ENCODE results near the gene SERPINB12.
A peak's percentile ranks its signal among the peaks of the same experiment; 100 is the strongest.

Gene SERPINB12

GRCh38 chr18:63551769-63552168 is 9.6 kb downstream of the SERPINB12 start:
- no peak for DNase-seq (ENCODE audit: low read depth in 2 of 2)

DNA sequence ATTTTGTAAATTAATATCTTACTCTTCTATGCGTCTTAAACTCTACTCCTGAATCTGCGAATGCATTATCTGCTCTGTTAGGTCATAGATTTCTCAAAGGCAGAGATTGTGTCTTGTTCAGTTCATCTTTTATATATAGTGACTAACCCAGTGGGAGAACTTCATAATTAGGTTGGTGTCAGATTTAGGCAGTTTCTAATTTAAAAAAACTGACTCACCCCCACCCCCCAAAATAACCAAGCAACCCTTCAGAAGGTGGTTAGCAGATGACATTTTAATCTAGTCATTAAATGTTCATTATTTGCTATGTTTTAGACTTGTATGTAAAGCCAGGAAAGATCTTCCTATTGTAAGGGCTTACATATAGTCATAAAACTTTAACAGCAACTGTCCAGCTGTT is 10.4 kb downstream of the SERPINB12 start:
- DNase-seq (ENCODE audit: low read depth in 2 of 2): no peak

DNA sequence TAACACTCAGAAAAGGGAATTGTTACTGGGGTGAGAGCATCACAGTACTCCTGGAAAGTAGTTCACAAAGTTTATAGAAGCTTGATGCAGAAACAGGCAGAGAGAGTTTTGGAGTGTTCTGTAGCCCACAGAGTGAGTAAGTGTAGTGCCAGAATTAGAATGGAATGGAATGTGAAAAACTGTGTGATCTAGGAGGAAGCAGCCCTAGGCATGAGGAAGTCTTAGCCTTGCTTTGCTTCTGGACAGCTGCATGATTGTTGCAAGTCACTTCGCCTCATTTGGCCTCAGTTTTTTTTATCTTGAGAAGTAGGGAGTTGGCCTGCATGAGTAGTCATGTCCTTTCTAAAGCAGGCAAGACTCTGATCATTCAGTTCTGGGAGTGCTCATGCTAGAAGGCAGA is 10.9 kb downstream of the SERPINB12 start:
- peak; percentile 84 to 87 for DNase-seq (ENCODE audit: low read depth in 2 of 2)

DNA sequence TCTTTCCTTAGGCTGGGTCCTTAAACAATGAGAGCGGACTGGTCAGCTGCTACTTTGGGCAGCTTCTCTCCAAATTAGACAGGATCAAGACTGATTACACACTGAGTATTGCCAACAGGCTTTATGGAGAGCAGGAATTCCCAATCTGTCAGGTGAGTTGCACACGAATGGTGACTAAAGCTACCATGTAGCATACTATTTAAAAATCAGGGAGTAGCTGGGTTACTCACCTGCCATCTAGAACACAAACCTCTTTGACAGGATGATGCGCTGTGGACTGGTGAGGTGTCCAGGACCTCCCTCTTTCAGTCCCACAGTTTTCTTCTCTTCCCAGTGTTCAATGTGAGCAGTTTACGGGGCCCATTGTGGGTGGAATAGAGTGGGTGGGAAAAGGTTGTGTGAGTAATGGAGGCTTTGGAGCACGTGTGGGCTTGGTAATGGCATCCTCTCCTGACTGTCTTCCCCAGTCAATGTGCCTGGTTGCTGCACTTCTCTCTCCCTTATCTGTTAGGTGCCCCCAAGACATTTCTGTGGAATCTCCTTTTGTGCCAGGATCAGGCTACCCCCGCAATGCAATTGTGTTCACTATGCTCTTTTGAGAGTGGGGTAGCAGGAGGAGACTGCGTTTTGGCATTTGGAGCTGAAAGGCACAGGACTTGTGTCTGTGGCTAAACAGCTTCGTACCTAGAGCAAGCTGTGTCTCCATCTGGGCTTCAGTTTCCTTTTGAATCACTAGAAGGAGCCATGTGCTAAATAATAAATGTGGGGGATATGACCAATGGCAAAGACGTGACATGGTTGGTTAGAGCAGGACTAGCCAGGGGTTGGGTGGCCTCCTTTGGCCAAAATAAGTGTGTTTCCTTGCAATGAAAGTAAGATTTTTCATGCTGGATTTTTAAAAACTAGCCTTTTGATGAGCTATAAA is 17.7 kb downstream of the SERPINB12 start:
- DNase-seq (ENCODE audit: low read depth in 2 of 2): no peak

GRCh38 chr18:63562284-63562683 is 20.1 kb downstream of the SERPINB12 start:
- DNase-seq (ENCODE audit: low read depth in 2 of 2): no peak

DNA sequence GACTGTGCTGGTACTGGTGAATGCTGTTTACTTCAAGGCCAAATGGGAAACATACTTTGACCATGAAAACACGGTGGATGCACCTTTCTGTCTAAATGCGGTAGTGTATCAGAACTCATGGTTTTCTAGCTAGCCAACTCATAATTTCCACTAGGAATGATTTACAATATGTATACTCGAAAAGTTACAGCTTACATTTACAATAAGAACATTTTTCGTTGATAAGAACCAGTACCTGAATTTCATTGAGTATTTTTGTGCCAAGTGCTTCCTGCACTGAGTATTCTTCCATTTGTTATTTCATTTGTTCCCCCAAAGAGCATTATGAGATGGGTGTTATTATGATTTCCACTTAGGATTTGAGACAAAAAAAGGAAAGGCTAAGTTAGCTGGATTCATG is 21.9 kb downstream of the SERPINB12 start:
- DNase-seq (ENCODE audit: low read depth in 2 of 2): no peak

DNA sequence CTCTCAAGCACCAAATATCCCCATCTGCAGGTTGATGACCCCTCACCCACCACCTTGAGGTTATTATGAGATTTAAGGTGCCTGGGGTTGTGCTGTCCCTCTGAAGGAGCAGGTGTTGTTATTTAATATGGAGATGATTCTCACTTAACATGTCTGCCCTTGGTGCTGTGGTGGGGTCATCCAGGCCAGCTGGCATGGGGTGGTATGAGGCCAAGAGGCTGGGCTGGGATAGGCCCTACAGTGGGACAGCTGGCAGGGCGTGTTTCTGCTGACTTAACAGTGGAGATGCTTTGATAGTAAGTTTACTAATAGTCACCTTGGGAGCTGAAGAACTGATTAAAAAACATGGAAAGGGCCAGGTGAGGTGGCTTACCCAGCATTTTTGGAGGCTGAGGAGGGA is 22.4 kb downstream of the SERPINB12 start:
- DNase-seq (ENCODE audit: low read depth in 2 of 2): no peak

DNA sequence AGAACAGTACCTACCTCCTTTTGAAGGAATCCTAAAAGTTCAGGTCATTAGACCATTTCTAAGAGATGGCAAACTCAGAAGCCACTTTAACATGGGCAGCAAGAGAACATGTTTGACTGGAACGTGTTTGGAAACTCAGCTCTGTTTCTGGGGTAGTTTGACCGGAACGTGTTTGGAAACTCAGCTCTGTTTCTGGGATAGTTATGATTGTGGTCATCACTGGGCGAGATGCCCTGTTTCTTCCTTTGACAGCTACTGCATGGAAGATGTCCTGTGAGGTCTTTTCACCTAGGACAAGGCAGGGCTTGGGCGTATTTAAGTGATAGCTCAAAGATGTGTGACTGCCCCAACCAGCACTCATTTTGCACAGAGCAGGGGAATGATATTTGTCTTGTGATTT is 25.1 kb downstream of the SERPINB12 start:
- DNase-seq (ENCODE audit: low read depth in 2 of 2): no peak

- DNase-seq (ENCODE audit: low read depth in 2 of 2): no peak
These were observed 25.7 kb downstream of the SERPINB12 start for GRCh38 chr18:63567825-63568224.

GRCh38 chr18:63570721-63571120 is 28.6 kb downstream of the SERPINB12 start:
- no peak for DNase-seq (ENCODE audit: low read depth in 2 of 2)

DNA sequence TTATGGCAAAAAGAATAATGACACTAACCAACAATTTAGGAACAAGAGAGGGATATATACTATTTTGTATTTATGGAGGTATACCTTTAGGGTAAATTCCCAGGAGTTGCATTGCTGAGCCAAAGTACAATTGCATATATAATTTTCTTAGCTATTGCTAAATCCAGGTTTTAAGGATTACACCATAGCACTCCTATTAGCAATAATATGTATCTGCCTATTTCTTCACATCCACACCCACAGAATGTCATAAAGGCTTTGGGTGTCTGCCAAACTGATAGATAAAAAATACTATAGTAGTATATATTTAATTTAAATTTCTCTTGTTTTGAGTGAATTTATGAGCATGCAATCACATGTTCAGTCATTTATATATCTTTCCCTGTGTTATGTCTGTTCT is 33.5 kb downstream of the SERPINB12 start:
- DNase-seq (ENCODE audit: low read depth in 2 of 2): no peak

- DNase-seq (ENCODE audit: low read depth in 2 of 2): peak; percentile 17 to 20
These were observed 36.3 kb downstream of the SERPINB12 start for GRCh38 chr18:63578357-63578958.

DNA sequence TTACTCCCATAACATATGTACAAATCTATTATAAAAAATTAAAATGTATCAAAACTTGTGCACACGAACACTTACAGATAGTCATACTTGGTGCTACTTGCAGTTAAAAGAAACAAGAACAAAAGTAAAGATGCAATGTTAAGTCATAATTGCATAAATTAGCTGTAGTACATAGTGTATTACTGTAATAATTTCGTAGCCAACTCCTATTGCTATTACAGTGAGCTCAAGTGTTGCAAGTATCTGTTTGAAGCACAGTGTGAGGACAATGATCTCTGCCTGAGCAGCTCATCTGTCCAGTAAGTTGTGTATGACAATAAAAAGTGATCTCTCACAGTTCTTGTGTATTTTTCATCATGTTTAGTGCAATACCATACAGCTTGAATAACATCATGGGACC is 37.4 kb downstream of the SERPINB12 start:
- DNase-seq (ENCODE audit: low read depth in 2 of 2): no peak

GRCh38 chr18:63585988-63586387 is 43.8 kb downstream of the SERPINB12 start:
- DNase-seq (ENCODE audit: low read depth in 2 of 2): no peak

- DNase-seq (ENCODE audit: low read depth in 2 of 2): no peak
These were observed 44.3 kb downstream of the SERPINB12 start for GRCh38 chr18:63586431-63586830.

GRCh38 chr18:63586966-63587365 is 44.8 kb downstream of the SERPINB12 start, which contains the start of gene SERPINB13:
Gene SERPINB13, plus strand, starts transcription at chr18:63587343. Its CDS starts 1,325 bp downstream, at chr18:63588668.
- no peak for DNase-seq (ENCODE audit: low read depth in 2 of 2)

DNA sequence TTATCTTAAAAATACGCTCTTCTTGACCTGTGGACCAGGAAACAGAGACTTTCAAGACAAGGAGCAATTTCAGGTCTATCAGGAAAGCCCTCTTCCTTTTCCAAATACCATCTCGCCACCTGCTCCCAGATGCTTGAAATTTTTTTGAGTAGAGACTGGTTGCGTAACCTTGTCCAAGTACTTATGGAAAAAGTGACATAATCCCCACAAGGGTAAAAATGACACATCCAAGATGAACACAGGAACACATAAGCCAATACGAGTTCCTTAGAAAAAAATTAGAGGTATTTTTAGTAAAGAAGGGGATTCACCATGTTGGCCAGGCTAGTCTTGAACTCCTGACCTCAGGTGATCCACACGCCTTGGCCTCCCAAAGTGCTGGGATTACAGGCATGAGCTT is 46.7 kb downstream of the SERPINB12 start:
- no peak for DNase-seq (ENCODE audit: low read depth in 2 of 2)

- no peak for DNase-seq (ENCODE audit: low read depth in 2 of 2)
These were observed 48.2 kb downstream of the SERPINB12 start for GRCh38 chr18:63590373-63590772.

GRCh38 chr18:63590966-63591695 is 49.0 kb downstream of the SERPINB12 start:
- no peak for DNase-seq (ENCODE audit: low read depth in 2 of 2)

DNA sequence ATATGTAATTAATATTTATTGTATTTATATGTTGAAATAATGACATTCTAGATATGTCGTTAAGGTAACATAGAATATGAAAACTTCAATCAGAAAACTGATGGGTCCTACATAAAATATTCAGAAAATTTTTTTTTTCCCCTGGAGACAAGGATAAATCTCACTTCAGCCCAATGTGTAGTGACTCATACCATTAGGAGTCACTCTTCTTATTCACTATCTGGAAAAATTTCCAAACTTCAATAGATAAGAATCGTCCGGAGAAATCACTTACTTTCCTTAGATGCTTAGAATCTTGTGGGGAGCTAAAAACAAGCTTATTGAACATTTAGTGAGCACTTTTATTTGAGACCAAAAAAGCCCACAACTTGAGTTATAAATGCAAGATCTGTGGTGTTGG is 49.6 kb downstream of the SERPINB12 start:
- DNase-seq (ENCODE audit: low read depth in 2 of 2): no peak

- DNase-seq (ENCODE audit: low read depth in 2 of 2): no peak
These were observed 50.3 kb downstream of the SERPINB12 start for GRCh38 chr18:63592471-63592870.

DNA sequence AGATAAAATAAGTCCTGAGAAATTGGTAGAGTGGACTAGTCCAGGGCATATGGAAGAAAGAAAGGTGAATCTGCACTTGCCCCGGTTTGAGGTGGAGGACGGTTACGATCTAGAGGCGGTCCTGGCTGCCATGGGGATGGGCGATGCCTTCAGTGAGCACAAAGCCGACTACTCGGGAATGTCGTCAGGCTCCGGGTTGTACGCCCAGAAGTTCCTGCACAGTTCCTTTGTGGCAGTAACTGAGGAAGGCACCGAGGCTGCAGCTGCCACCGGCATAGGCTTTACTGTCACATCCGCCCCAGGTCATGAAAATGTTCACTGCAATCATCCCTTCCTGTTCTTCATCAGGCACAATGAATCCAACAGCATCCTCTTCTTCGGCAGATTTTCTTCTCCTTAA is 54.8 kb downstream of the SERPINB12 start:
- no peak for DNase-seq (ENCODE audit: low read depth in 2 of 2)

Measured in fibroblast of skin of left biceps (primary cell).